Mesendoderm (in vitro differentiated cells): ENCODE data around the gene NEURL3.

Source experiments
- DNase-seq: peaks from one replicate; pipeline ENCODE4 v3.0.0; 2013
- H2AK5ac ChIP-seq: 2 replicates; pipeline ENCODE4 v1.6.1; 2013; ENCODE audit warnings: low read length, inconsistent platforms
- H2BK120ac ChIP-seq: 2 replicates; pipeline ENCODE4 v1.6.1; 2013; ENCODE audit warnings: low read depth, mild to moderate bottlenecking, low read length, moderate library complexity, mixed read lengths
- H2BK15ac ChIP-seq: replicated peaks from 2 replicates; pipeline ENCODE4 v1.6.1; 2013; ENCODE audit warnings: low read depth, mild to moderate bottlenecking, moderate library complexity
- H2BK5ac ChIP-seq: 2 replicates; pipeline ENCODE4 v1.6.1; 2013; ENCODE audit warnings: low read length, inconsistent platforms
- H3K18ac ChIP-seq: 2 replicates; pipeline ENCODE4 v1.6.1; 2013; ENCODE audit warnings: mild to moderate bottlenecking, low read length, mixed read lengths
- H3K23ac ChIP-seq: one replicate; pipeline ENCODE4 v1.6.1; 2013; ENCODE audit warnings: low read length
- H3K27ac ChIP-seq: 2 replicates; pipeline ENCODE4 v1.5.1; 2013; ENCODE audit warnings: low read depth, mild to moderate bottlenecking, inconsistent platforms, low read length, moderate library complexity
- H3K27me3 ChIP-seq: 2 replicates; pipeline ENCODE4 v1.6.1; 2013; ENCODE audit warnings: low read length, control low read depth, mild to moderate bottlenecking, inconsistent platforms; ENCODE audit not compliant: insufficient read depth, poor library complexity
- H3K36me3 ChIP-seq: 2 replicates; pipeline ENCODE4 v1.6.1; 2013; ENCODE audit warnings: low read length, inconsistent platforms; ENCODE audit not compliant: control insufficient read depth, insufficient read depth
- H3K4ac ChIP-seq: one replicate; pipeline ENCODE4 v1.6.1; 2013; ENCODE audit warnings: low read depth, mild to moderate bottlenecking, low read length, moderate library complexity
- H3K4me1 ChIP-seq: 2 replicates; pipeline ENCODE4 v1.6.1; 2013; ENCODE audit warnings: low read depth, low read length, inconsistent platforms; ENCODE audit not compliant: control insufficient read depth
- H3K4me2 ChIP-seq: 2 replicates; pipeline ENCODE4 v1.6.1; 2013; ENCODE audit warnings: low read length
- H3K4me3 ChIP-seq: 2 replicates; pipeline ENCODE4 v1.5.1; 2013; ENCODE audit warnings: mild to moderate bottlenecking, low read length
- H3K56ac ChIP-seq: one replicate; pipeline ENCODE4 v1.6.1; 2013; ENCODE audit warnings: low read length
- H3K79me1 ChIP-seq: 2 replicates; pipeline ENCODE4 v1.6.1; 2013; ENCODE audit warnings: low read length, inconsistent platforms
- H3K79me2 ChIP-seq: 2 replicates; pipeline ENCODE4 v1.6.1; 2013; ENCODE audit warnings: mild to moderate bottlenecking, low read length; ENCODE audit not compliant: control insufficient read depth, insufficient read depth
- H3K9ac ChIP-seq: 2 replicates; pipeline ENCODE4 v1.6.1; 2013; ENCODE audit warnings: low read length, inconsistent platforms
- H4K5ac ChIP-seq: one replicate; pipeline ENCODE4 v1.6.1; 2013; ENCODE audit warnings: low read length
- H4K8ac ChIP-seq: one replicate; pipeline ENCODE4 v1.6.1; 2013; ENCODE audit warnings: low read depth, mild to moderate bottlenecking, control low read depth, low read length, moderate library complexity
- WGBS: extraction: QIAGEN DNeasy Blood & Tissue Kit; methylation state at CpG from one replicate; pipeline ENCODE4 v1.1.7; 2013; ENCODE audit warnings: low lambda C conversion rate, missing lambda C conversion rate; ENCODE audit not compliant: insufficient coverage; ENCODE audit errors: extremely low coverage; 5-methylcytosine and 5-hydroxymethylcytosine counted together

NEURL3 gene

DNA sequence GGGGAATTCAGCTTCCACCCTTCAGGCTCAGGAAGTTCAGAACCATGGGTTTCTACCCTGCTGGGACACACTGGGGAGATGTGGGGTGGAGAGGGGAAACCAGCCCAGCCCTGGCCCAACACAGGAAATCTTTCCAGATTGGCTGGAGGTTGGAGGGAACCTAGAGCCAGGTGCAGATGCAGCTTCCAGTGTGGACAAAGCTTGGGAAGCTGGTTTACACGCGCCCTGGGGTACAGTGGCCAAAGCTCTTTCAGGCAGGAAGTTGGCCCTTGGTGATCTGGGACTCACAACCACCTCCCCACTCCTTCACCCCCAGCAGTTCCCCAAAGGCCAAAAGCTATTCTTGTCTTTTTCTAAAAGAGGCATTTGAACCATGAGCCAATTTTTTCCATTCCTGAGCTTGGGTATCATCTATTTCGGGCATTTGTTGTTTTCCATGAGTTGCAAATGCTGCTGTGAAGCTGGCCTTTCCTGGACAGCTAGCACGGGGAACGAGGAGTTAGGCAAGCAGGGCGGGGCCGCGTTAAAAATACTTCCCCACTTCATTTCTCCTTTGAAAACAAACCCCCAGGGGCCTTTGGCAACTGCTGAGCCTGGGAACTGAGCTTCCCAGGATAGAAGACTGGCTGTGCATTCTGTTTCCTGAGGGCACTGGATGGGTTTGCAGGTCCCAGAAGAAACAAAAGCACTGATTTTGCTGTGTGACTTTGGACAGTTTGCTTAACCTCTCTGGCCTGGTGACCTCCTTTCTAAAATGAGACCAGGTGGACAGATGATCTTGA lies 28.3 kb upstream of the NEURL3 start:
- Histone ChIP-seq H3K4me3 (no peak overlapping the region), H2BK15ac (no peak overlapping the region), H3K4me1 (peaks cover 3% of the 10 kb centered on the region), H3K56ac (no peak overlapping the region), H2BK5ac (no peak overlapping the region), H3K18ac (no peak overlapping the region), H3K9ac (no peak overlapping the region), H3K79me2 (no peaks in the 10 kb centered on the region), H2BK120ac (no peak overlapping the region), H3K79me1 (no peaks in the 10 kb centered on the region), H3K27me3 (peaks cover 3% of the 10 kb centered on the region), H3K27ac (no peak overlapping the region), H3K23ac (no peak overlapping the region), H4K5ac (no peak overlapping the region), H3K4ac (no peak overlapping the region), H3K4me2 (no peak overlapping the region), H4K8ac (no peak overlapping the region), H3K36me3 (no peaks in the 10 kb centered on the region), H2AK5ac (no peak overlapping the region)
- DNase-seq = no peak
- no CpG with 5 or more reads among the region's 8 CpGs for WGBS

DNA sequence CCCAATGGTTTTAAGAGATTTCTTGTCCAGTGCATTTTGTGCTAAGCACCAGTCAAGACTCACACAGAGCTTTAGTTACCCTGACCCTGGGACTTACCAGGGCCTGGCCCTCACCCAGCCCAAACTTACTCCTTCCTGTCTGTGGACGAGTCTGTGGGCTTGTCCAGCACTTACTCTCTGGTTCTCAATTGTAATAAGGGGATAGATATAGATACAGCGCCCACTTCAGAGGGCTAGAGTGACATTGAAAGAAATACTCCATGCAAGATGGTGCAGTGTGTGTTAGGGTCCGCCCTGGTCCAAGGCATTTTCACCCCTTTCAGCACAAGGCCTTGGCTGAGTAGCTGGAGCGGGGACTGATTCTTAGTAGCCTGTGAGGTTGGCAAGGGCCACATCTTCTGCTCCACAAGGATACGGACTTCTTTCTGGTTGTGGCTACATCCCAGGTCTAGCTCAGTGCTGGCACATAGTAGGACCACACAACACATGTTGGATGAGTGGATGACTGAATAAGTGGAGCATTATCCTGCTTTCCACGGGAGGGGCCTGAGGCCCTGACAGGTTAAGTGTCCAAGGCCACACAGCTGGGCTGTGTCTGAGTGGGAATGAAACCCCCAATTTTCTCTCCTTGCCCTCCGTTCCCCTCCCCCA lies 27.6 kb upstream of the NEURL3 start:
- Histone ChIP-seq H4K8ac (no peak overlapping the region), H2BK120ac (no peak overlapping the region), H3K27me3 (peaks cover under 1% of the 10 kb centered on the region), H3K56ac (no peak overlapping the region), H3K79me1 (no peaks in the 10 kb centered on the region), H3K4me1 (no peaks in the 10 kb centered on the region), H3K4ac (no peak overlapping the region), H3K4me2 (no peak overlapping the region), H3K36me3 (no peaks in the 10 kb centered on the region), H2AK5ac (no peak overlapping the region), H4K5ac (no peak overlapping the region), H3K79me2 (no peaks in the 10 kb centered on the region), H2BK15ac (no peak overlapping the region), H3K27ac (no peak overlapping the region), H3K9ac (no peak overlapping the region), H2BK5ac (no peak overlapping the region), H3K23ac (no peak overlapping the region), H3K4me3 (no peak overlapping the region), H3K18ac (no peak overlapping the region)
- WGBS = no CpG with 5 or more reads among the region's 7 CpGs
- no peak for DNase-seq

DNA sequence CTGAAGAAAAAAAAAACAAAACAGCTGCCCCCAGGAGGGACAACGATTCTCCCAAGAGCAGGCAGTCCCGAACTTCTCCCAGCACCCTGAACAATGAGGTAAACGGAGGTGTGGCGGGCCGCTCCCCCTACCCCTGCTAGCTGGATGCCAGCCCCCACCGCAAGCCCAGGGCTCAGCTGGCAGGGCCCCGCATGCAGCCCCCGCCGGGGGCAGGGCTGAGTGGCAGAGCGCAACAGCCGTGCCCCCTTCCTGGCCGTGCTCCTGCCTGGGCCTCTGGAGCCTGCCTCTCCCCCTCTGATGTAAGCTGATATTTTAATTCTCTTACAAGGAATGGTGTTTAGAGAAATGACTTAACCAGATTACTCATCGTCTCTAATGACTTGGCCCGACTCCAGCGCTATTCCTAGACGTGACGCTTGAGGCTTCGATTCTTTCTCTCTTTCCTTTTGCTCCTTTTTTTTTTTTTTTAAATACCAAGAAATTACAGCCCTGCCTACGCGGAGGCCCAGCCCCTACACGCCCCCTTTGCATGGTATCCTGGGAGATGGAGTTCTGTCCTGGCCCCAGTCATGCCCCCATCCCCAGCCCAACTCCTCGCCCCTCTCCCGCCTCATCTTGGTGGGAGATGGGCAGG lies 26.8 kb upstream of the NEURL3 start:
- no peaks in the 10 kb centered on the region for H3K4me1 ChIP-seq
- peak overlapping the region; percentile 54 for H3K9ac ChIP-seq
- no peak overlapping the region for H3K23ac ChIP-seq
- no peak overlapping the region for H3K27ac ChIP-seq
- no peaks in the 10 kb centered on the region for H3K79me1 ChIP-seq
- peak overlapping the region; percentile 32 for H3K4me2 ChIP-seq
- no peaks in the 10 kb centered on the region for H3K27me3 ChIP-seq
- H3K56ac ChIP-seq = peak overlapping the region; percentile 78
- H3K4me3 ChIP-seq = no peak overlapping the region
- H3K36me3 ChIP-seq = no peaks in the 10 kb centered on the region
- no peak overlapping the region for H2BK5ac ChIP-seq
- no peak overlapping the region for H3K18ac ChIP-seq
- H4K5ac ChIP-seq = no peak overlapping the region
- no peak overlapping the region for H3K4ac ChIP-seq
- no peak overlapping the region for H2BK120ac ChIP-seq
- H2BK15ac ChIP-seq = no peak overlapping the region
- DNase-seq = peak; percentile 91
- H4K8ac ChIP-seq = no peak overlapping the region
- no peak overlapping the region for H2AK5ac ChIP-seq
- no peaks in the 10 kb centered on the region for H3K79me2 ChIP-seq
- no CpG with 5 or more reads among the region's 23 CpGs for WGBS

DNA sequence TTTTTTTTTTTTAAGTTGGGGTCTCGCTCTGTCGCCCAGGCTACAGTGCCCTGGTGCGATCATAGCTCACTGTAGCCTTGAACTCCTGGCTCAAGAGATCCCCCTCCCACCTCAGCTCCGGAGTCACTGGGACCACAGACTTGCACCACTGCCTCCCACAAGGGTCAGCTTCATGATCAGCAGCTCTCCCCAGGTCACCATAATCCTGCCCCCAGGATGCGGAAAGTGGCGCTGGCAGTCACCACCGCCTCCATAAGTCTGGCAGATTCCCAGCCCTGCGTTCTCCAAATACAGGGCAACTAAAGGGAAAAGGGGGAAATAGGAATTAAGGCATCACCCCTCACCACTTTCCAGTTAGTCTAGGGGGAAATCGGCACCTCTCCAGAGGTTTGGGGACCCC lies 26.2 kb upstream of the NEURL3 start:
- Histone ChIP-seq H3K27me3 (no peaks in the 10 kb centered on the region), H2BK120ac (no peak overlapping the region), H3K18ac (no peak overlapping the region), H3K4me2 (no peak overlapping the region), H2BK5ac (no peak overlapping the region), H4K8ac (no peak overlapping the region), H3K4ac (no peak overlapping the region), H2AK5ac (no peak overlapping the region), H4K5ac (no peak overlapping the region), H3K79me1 (no peaks in the 10 kb centered on the region), H3K36me3 (no peaks in the 10 kb centered on the region), H3K9ac (no peak overlapping the region), H3K27ac (no peak overlapping the region), H3K23ac (no peak overlapping the region), H3K79me2 (no peaks in the 10 kb centered on the region), H3K4me1 (no peaks in the 10 kb centered on the region), H2BK15ac (no peak overlapping the region), H3K4me3 (no peak overlapping the region), H3K56ac (peak overlapping the region; percentile 78)
- WGBS = no CpG with 5 or more reads among the region's 9 CpGs
- no peak for DNase-seq

DNA sequence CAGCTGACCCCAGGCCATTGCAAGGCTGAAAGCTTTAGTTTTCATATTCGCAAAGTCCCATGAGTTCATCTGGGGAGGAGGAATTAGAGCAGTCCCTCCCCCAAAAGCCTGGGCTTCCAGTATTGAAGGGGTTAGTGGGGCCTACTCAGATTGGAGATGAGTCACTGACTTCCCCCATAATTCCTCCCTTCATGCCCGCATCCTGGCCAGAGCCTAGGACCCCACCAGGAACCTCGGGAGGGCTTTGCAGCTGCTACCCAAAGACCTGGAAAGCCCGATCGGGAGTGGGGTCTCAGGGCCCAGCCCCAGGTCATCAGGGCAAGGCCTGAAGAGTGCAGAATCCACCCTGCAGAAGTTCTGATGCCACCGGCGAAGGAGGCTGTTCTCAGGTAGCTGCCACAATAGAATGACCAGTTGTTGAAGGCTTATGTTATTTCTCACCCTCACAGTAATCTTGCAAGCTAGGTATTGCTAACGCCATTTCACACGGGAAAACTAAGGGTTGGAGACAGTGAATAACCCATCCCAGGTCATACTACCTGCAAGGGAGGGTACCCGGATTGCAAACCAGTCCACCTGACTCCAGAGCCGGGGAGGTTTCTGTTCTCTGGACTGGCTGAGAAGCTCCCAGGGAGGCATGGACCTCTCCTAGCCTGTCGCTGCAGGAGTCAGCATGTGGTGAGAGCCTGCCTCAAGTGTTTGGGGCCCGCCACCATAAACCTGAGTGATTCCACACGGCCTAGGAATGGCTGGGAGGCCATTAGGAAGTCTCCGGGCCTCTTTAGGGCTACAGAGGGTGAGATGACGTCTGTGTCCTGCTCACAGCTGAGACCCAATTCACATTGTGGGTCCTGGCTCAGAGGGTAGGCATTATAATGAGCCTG lies 25.6 kb upstream of the NEURL3 start:
- no peak overlapping the region for H2AK5ac ChIP-seq
- no peak overlapping the region for H3K4me2 ChIP-seq
- no peak overlapping the region for H4K5ac ChIP-seq
- no peak overlapping the region for H3K9ac ChIP-seq
- WGBS = no CpG with 5 or more reads among the region's 16 CpGs
- H4K8ac ChIP-seq = no peak overlapping the region
- H2BK15ac ChIP-seq = no peak overlapping the region
- no peak overlapping the region for H3K4me3 ChIP-seq
- H3K27me3 ChIP-seq = no peaks in the 10 kb centered on the region
- no peak overlapping the region for H2BK120ac ChIP-seq
- H3K4me1 ChIP-seq = no peaks in the 10 kb centered on the region
- H3K79me1 ChIP-seq = no peaks in the 10 kb centered on the region
- no peak overlapping the region for H3K4ac ChIP-seq
- no peak overlapping the region for H3K18ac ChIP-seq
- no peaks in the 10 kb centered on the region for H3K79me2 ChIP-seq
- H3K27ac ChIP-seq = no peak overlapping the region
- H2BK5ac ChIP-seq = no peak overlapping the region
- no peaks in the 10 kb centered on the region for H3K36me3 ChIP-seq
- no peak overlapping the region for H3K56ac ChIP-seq
- H3K23ac ChIP-seq = no peak overlapping the region
- no peak for DNase-seq
